DMS79 treated with DMSO at 0.1 percent for 48 hours (cell line): ENCODE results near the gene PLPP4.

ENCODE experiments used
- DNase-seq: peaks from one replicate; lab custom pipeline; 2025; lab: John Stamatoyannopoulos, UW

PLPP4 gene

DNA sequence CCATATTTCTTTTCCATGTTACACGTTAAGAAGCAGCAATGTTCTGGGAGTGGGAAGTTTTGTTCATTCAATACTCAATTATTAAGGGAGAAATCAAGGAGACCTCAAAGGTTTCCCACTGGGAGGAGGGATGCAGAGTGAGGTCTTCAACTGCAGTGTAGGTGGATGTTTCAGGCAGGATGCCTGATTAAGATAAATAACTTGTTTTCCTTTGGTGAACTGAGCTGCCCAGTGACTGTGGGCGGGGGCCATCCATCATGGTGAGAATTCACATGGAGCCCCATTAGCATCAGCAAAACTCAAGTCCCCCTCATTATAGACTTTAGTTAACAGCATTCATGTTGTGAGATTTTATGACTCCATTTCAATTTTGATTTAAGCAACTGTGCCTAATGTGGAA, 121.1 kb downstream of the PLPP4 start:
- DNase-seq = no peak

DNA sequence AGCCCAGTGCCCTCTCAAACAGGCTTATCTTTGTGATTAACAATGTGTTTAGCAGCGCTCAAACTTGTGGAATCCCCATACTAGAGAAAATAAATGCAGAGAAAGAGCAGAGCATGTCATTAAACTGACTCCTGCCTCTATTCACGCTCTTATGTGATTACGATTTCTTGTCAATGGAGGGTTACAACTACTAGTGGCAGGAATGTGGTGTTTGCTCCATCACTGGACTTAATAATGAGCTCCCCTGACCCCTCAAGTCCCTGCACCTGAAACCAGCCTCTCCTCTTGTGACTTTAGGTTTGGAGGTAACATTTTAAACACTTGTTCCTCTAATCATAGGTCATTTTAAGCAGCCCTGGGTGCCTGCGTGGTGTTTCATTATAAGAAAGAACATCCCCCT, 121.9 kb downstream of the PLPP4 start:
- DNase-seq = no peak

DNA sequence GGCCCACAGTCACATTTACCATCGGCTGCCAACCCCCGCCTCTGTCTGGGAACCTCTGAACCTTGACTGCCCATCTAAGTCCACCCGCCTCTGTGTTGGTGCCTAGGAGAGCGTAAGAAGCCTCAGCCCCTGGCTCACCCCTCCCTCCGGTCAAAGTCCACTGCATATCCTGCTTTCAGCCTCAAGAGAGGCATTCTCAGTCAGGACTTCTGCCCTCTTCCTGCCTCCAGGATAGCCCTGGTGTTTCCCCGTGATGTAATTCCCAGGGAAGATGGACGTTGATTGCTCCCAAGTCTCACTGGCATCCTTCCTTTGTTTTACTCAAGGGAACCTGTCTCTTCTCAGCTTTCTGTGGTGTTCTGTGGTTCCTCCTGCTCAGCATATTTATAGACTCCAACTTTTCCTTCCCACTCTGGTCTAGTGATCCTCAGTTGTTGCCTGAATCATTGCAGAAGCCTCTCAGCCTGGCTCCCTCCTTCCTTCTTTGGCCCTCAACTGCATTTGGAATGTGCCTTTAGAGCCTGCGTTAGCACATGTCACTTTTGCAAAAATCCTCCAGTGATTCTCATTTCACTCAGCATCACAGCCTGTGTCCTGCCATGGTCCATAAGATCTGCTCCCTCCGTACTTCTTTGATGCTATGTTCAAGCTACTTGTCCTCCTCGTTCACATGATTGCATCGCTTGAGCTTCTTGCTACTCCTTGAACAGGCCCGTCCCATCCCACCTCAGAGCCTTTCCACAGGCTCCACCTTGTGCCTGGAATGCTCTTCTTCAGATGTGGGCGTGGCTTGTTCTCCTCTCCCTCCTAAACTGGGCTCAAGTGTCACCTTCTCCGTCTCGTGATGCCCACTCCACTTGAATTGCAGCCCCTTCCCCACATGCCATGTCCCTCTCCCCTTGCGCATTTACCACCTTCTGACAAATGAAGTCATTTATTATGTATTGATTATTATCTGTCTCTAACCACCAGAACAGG, 124.2 kb downstream of the PLPP4 start:
- no peak for DNase-seq

DNA sequence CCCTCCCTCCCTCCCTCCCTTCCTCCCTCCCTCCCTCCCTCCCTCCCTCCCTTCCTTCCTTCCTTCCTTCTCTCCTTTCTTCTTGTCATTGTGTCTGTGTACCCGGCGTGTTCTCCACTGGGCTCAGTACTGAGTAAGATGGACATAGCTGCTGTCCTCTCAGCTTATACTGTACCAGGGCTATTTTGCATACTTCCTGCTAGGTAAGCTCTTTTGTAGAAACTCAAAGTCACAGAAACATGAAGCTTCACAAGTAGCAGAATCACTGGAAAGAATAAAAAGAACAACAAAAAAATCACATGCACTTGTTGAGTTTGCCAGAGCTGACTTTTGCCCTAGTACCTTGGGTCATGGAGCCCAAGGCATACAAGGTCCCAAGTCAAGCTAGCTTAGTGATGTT, 125.7 kb downstream of the PLPP4 start:
- no peak for DNase-seq

DNA sequence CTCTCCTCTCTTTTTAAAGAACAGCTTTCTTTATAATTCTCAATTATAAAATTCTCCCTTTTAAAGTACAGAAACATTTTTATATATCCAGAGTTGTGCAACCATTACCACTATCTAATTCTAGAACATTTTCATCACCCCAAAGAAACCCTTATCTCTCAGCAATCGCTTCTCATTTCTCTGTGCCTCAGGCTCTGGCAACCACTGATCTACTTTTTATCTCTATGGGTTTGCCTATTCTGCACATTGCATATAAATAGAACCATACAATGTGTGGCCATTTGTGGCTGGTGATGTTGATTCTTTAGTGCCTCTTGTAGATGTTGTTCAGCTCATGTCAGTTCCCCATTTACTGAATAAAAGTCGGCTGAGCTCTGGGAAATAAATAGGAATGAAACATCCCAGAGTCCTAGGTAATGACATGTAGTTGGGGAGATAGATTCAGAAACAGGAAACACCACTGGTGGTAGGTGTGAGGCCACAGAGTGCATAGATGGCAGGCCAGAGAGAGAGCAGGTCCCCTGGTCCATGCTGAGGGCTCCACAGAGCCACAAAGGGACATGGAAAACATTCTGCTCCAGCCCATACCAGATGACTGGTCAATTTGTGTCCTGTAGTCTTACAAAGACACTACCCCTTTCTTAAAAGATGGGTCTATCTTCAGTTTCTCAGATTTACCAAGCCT, 126.5 kb downstream of the PLPP4 start:
- DNase-seq = no peak

DNA sequence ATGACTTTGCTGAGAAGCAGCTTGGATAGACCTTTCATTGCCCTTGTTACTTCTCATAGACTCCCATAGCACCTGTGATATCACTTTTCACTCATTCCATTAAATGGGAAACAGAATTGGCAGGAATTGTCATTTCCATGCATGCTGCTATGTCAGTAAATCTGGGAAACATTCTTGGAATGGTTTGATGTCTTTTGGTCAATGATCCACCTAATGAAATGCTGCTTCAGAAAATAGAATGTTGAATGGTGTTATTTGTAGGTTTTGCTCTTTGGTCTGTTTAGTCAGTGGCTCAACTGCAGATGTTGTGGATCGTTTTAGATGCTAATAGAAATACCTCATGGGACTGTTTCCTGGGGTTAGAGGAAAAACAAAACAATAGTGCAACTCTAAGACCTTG, 127.8 kb downstream of the PLPP4 start:
- no peak for DNase-seq

DNA sequence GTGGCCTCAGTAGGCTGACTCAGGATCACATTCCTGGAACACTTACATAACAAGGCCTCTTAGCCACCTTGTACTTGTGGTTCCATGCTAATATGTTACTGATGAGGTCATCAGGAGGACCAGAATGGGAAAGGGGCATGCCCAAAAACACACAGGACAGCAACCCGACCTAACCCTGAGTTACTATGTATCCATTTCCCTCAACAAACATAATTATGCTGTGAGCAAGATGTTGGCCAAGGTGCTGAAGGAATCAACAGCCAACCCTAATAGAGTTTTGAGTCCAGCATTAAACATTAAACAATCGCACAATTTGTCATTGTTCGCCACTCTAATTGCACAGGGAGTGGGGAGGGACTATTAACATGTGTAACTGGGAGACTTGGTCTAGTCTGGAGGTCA, 129.4 kb downstream of the PLPP4 start:
- no peak for DNase-seq

DNA sequence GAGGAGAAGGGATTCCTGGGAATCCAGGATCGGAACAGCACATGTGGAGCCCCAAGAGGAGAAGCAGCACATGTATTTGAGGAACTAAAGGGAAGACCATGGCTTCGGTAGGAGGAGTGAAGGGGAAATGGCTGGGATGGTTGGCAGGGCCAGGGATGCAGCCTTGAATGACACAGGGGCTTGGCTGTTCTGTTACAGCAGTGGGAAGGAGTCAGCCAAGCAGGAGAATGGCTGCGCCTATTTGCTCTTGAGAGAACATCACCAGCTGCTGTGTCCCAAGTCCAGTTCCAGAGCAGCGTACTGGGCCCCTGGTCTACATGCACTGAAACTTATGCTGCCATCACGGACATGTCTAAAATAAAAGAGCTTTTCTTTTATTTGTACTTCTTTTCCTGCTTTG, 130.0 kb downstream of the PLPP4 start:
- no peak for DNase-seq

DNA sequence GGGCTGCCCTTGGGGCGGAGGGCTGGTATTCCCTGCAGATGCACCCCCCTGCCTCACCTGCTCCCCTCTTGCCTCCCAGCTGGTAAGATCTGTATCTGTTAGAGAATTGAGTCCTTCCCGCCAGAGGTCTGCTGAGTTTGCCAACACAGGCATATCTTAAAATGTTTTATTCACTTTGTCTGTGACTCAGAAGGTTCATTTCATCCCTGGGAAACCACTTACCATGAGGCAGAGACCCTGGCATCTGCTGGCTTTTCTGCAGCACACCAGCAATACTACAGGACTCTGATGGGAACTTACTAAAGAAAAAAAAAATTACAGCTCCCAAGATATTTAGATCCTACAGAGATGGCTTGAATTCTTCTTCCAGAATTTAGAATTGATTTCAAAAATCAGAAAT, 131.3 kb downstream of the PLPP4 start:
- DNase-seq = no peak

DNA sequence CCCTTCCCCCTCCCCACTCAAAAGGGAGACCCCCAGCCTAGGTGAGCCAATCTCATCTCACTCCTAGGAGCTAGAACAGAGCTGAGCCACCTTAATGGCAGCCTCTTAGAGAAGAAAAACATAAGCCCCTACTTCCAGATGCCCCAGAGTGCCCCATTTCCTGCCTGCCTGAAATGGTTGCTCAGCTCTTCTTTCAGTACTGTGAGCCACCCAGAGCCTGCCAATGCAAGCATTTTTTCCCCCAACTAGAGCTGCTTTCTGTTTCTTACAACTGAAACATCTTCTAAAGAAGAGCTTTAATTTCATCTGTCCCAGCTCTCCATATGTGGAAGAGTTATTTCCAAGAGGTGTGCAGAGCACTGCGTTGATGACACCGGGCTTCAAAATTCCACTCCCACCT, 136.7 kb downstream of the PLPP4 start:
- no peak for DNase-seq

DNA sequence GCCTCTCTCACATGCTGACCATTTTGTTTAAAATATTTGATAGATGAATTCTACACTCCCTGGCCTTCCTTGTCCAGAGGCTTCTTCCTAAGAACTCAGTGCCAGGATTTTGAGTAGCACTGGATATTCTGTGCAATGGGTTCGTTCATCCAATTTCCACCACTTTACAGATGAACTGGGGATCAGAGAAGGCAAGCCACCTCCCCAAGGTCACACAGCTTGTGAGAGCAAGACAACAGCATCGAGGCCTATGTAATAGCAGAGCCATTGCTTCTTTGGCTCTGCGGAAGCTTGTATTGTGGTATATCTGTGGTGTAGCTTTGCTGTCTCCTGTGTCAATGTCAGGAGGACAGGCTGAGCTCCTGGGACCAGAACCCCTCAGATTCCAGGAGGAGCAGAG, 140.9 kb downstream of the PLPP4 start:
- DNase-seq = no peak

DNA sequence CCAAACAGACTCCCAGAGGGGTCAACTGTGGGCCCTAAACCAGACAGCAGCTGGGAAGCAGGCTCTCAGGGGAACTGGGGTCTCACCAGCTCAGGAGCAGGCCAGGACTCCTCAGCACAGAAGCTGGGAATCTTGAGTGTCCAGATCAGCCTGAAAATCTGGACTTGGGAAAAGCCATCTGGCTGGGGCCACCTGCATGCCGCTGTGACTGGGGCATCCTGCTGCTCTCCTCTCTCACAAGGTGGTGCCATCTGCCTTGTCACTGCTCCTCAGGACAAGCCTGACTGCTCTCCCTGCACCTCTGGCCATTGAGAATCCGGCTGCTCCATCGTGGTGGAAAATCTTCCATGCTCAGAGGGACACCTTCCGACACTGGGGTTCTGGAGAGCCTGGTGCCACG, 141.4 kb downstream of the PLPP4 start:
- no peak for DNase-seq

DNA sequence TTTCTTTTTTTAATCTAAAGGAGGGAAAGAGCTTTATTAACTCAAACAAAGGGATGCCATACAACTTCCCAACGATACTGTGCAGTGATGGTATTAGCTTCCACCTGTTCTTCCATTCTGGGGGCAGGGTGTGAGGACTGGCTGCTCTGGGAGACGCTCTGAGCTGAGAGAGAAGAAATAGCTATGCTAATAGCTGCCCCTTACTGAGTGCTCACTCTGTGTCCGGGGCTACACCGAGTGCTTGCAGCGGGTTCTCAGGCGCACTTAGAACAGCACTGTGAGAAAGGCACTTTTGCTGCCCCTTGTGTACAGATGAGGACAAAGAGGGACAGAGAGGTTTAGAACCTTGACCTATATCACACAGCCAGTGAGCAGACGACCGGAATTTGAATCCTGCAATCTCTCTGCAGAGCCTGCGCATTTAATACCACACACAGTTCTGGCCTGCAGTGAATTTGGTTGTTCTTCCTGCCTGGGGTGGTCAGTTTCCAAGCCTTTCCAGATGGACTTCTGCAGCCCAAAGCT, 142.2 kb downstream of the PLPP4 start:
- DNase-seq = no peak

DNA sequence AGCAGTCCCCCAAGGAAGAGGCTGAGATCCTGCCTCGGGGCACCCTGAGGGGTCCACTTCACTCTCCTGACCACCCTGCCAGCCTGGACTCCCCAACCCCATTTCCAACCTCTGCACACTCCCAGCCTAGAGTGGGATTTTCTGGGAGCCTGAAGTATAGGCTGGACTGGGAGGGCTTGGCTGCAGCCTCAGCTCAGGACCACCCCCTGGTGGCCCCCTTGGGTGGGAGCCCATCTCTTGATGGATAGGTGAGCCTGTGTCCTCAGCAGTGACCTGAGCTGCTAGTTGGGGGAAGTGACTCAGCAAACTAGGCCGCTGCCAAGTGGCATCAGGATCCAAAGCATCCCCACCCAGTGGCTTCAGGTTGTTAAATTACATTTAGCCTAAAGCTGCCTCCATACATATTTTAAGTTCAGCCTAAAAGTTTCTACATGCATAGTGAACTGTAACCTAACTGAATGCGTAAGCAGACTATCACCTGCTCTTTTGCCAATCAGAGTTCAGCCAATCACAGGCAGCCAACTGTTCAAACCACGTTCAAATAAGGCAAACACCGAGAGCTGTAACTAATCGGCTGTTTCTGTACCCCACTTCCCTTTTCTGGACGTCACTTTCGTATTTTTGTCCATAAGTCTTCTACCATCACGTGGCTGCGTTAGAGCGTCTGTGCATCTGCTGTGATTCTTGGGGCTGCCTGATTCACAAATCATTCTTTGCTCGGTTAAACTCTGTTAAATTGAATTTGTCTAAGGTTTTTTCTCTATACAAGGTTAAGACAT, 144.0 kb downstream of the PLPP4 start:
- DNase-seq = no peak

DNA sequence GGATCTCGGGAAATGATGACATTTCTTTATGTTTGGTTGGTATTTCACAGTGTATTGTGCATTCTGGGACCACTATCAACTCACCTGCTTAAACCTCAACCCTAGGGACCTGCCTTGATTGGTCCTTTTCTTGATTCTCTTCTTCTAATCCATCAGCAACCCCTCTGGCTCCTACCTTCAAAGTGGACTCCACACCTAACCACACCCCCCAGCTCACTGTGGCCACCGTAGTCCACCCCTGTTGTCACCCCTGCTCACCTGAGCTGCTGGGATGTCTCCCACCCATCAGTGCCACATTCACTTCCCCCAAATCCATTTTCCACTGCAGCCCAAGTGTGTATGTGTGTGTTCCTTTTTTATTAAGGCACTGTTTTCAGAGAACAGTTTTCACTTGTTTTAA, 145.0 kb downstream of the PLPP4 start:
- DNase-seq = no peak

DNA sequence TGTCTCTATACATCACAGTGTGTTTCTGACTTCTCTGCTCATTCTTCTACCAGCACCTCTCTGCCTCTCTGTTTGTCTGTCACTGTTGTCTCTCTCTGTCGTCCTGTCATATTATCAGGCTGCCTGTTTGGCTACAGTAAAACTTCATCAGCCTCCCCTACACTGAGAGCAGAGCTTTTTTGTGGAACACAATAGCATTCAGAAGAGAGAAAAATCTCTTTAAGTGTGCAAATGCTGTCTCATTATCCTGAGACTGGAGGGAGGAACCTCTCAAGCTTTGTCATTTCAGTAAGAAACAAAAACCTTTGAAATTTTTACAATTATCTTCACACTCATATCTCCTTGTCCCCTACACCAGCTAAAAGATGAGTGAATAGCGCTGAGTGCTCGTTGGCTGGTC, 148.4 kb downstream of the PLPP4 start:
- DNase-seq = no peak

DNA sequence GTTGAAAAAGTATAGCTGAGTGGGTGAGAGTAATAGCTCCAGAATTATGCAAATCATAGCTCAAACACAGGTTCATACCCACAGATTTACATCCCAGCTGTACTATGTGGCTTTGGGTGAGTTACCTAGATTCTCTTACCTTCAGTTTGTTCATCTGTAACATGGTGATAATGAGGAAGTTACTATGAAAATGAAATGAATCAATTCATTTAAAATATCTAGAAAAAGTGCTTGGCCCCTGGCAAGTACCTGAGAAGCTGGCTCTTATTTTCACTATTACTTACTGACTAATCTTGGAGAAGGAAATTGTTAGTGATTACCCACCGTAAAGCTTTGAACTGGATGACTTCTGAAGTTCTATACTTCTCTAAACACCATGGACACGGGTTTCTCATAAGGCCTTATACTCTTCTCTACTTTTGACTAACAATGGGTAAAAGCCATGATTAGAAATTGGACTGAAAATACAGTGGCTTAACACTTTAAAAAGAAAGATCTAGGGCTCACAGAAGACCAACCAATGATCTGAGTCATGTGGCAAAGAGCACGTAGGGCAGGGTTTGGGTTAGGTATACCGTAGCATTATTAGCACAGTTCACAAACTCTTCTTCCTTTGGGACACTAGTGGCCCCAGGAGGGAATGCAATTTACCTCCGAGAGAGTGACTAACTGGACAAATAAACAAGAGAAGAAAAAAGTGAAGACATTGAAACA, 149.2 kb downstream of the PLPP4 start:
- no peak for DNase-seq

DNA sequence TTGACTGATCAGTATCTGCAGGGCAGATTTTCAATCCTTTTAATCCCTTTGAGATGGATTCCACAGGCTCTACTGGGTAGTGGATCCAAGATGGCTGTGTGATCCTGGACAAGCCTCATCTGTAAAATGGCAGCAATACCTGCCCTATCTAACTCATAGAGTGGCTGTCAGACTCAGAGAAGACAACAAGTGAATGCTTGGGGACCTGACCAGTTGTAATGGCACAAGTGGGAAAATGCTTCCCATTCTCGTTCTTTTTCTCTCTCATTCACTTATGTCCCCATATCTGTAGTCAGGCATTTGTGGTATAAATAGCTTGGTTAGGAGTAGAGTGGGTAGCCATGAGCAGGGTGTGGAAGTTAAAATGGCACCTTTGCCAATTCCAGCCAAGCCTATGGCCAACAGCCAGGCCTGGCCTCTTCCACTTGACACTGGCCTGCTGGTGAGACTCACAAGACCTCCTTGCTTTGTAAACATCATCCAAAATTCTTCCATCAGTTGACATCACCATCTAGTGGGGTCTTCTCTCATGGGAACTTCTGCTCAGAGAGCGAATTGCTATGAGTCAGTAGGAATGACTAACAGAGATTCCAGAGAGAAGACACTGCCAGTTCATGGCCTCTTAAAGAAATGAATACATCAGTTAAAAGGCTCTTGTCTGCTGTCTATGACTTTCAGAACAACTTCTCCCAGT, 150.1 kb downstream of the PLPP4 start:
- DNase-seq = no peak

DNA sequence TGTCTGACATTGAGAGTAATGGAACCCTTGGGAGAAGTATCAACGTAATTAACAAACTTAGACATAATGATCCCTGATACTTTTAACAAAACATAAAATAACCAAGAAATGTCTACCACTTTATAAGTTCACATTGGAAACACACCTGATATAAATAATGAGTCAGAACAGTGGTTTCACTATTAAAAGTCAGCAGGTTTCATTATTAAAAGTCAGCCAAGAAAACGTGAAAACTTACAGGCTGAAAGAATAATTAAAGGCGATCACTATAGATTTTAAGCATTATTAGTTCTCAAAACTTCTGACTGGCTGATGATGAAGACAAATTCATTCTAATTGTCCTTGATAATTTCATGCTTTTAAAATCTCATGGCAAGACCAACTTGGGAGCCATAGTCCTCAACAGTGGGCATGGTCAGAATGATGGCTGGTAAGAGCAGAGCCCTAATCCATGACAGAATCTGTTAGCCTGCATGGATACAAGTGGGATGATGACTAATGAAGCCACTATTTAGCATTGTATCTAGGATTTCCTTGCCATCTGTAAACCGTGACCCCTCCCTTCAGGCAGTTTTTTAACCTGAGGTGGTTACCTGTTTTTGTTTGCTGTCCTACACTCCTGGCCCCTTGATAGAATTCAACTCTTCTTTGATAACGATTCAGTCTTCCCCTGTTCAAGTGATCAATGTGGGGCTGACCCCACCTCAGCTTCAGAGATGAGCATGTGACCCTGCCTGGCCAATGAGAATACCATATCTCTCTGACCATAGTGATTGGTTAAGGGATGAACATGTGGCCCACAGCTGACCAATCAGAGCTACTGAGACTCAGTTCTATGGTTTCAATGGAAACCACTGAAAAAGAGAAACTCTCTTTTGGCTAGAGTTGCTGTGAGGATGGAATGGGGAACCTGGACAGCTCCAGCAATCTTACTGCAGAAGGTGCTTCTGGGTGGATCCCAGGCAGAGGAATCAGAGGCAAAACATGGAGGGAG, 151.0 kb downstream of the PLPP4 start:
- DNase-seq = no peak

DNA sequence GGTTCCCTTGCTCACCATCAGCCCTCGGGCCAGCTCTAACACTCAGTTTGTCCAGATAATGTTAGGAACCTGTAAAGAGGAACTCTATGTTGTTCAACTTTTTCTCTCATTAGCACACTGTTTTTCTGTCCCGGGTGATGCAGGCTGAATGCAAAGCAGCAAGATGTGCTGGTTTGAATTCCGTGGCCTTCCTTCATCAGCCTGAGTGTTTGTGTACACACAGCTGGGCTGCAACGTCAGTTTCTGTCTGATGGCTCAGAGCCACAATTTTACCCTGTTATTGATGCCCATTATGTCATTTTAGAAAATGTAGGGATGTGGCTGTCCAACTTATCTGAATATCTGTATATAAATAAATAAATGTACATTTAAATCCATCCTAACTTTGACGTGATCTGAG, 152.0 kb downstream of the PLPP4 start:
- peak; percentile 16 for DNase-seq
